ENCODE results near the gene OR2T5.
"Not testable (repeated sequence)": the region's sequence is repeated elsewhere in the genome, so short reads cannot be mapped to it uniquely, and the experiment has no call there.

Gene OR2T5, protein sequence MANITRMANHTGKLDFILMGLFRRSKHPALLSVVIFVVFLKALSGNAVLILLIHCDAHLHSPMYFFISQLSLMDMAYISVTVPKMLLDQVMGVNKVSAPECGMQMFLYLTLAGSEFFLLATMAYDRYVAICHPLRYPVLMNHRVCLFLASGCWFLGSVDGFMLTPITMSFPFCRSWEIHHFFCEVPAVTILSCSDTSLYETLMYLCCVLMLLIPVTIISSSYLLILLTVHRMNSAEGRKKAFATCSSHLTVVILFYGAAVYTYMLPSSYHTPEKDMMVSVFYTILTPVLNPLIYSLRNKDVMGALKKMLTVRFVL

DNA sequence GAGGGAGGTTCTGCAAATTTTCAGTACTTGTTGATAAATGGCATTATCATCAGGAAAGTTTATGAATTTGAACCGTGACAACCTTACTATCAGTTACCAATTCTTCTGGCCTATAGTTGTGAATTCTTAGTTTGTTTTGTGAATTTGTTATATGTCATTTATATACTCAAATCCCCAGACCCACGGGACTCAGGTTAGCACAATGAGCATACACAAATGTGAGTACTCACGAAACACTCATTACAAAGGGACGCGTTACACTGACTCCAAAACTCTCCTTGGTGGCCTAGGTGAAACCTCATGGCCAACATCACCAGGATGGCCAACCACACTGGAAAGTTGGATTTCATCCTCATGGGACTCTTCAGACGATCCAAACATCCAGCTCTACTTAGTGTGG lies at the start of gene OR2T5:
OR2T5 (plus strand) TSS at position 301 of the 400 bp plus-strand sequence; CDS start at position 301, 0 bp downstream.
- H3K4me1 Mint-ChIP-seq, H3K27ac Mint-ChIP-seq, H3K27me3 Mint-ChIP-seq: not testable (repeated sequence)

DNA sequence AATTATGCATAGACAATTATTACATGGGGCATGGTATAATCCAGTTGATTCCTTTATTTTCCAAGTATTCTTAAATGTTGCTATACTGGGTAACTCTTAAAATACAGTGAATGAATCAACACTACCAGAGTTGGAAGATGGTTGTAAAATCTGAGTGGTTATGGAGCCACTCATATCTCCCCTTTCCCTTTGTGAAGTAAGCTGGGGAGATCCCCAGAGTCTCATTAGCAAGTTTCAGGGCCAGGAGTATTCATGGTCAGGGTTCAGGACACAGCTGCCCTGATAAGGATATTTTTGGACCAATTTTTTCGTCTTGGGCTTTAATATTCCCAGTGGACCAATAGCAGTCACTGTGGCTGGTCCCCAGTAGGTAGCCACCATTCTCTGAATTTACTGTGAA lies 49.7 kb upstream of the OR2T5 start:
- not testable (repeated sequence) for H3K27ac Mint-ChIP-seq, H3K4me3 Mint-ChIP-seq, H3K27me3 Mint-ChIP-seq, H3K4me1 Mint-ChIP-seq, H3K36me3 Mint-ChIP-seq, H3K9me3 Mint-ChIP-seq

More for the DNA sequence above, at the start of gene OR2T5:
- H3K36me3 Mint-ChIP-seq, H3K4me3 Mint-ChIP-seq, H3K9me3 Mint-ChIP-seq: not testable (repeated sequence)

DNA sequence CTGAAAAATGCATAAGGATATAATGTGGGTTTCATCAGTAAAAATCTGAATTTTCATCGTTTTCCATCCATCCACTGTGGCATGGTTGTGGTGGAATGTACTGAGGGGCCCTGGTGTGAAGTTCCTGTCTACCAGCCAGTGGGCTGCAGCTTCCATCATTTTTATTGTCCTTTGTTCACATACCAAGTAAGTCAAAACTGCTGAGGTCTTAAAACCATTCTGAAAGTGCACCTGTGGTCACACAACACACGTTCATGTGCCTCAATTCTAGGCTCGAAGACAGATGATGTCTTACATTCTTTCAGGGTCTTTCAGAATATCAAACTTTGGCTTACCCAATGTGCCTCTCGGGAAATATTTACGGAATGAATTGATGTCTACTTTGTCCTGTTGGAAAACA lies 49.1 kb upstream of the OR2T5 start:
- H3K27me3 Mint-ChIP-seq, H3K4me3 Mint-ChIP-seq, H3K4me1 Mint-ChIP-seq, H3K36me3 Mint-ChIP-seq, H3K27ac Mint-ChIP-seq, H3K9me3 Mint-ChIP-seq: not testable (repeated sequence)

DNA sequence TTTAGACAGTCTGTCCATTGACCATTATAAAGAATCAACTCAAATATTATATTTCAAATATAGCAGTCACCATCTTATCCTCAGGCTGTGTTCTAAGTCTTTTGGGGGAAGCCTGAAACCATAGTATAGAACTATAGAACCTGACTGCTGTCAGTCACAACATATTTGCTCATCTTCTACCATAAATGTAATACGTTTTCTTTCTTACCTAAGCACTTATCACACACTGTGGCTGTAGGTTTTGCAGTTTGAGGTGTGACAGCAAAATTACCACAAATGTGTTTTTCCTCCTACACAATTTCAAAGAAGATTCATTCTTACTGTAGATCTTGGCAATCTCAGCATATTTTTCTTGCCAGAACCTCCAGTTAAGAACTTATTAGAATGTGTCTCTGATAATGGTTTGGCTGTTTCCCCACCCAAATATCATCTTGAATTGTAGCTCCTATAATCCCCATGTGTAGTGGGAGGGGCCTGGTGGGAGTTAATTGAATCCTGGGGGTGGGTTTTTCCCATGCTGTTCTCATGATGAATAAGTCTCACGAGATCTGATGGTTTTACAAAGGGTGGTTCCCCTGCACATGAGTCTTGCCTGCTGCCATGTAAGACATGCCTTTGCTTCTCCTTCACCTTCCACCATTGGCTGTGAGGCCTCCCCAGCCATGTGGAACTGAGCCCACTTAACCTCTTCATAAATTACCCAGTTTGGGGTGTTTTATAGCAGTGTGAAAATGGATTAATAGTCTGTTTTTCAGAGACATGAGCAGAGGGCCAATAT lies 45.7 kb upstream of the OR2T5 start:
- not testable (repeated sequence) for H3K4me1 Mint-ChIP-seq

DNA sequence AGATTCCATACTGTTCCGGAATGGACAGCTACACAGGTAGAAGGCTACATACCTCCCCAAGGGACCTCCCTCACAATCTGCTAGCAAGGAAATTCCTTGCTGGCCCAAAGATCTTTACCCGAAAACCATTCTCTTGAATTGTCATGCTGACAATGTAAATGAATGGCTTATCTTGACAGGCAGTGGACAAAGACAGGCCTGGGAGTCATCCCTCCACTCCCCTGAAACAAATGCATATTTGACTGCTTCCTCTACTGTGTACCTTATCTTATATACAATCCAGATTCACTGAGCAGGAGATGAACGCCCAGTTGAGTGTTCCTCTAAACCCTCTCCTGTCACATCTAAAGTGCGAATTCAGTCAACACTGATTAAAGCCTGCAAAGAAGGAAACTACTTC lies 43.8 kb upstream of the OR2T5 start:
- H3K9me3 Mint-ChIP-seq, H3K27ac Mint-ChIP-seq, H3K36me3 Mint-ChIP-seq, H3K27me3 Mint-ChIP-seq, H3K4me1 Mint-ChIP-seq, H3K4me3 Mint-ChIP-seq: not testable (repeated sequence)

More for the DNA sequence above, 45.7 kb upstream of the OR2T5 start:
- not testable (repeated sequence) for H3K4me3 Mint-ChIP-seq, H3K36me3 Mint-ChIP-seq, H3K27me3 Mint-ChIP-seq, H3K27ac Mint-ChIP-seq, H3K9me3 Mint-ChIP-seq

DNA sequence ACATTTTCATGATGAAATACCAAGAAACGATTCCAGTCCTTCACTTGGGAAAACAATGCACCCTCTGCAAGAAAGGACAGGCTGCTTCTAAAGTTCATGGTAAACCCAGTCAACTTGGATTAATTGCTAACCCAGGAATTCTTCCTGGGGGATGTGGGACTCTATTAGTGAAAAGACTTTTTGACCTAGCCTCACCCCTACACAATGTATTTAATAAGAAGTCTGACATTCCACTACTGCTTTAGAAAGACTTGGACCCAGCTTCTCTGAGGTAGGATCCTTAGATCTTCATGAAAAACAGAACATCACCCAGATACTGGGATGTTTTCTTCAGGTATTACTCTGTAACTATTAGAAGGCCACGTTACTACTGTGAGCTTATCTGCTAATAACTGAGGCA lies 43.0 kb upstream of the OR2T5 start, which contains the start of gene OR2T2:
OR2T2 (plus strand) TSS at position 239 of the 400 bp plus-strand sequence. CDS start 7,161 bp downstream, outside the sequence.
- not testable (repeated sequence) for H3K4me3 Mint-ChIP-seq, H3K4me1 Mint-ChIP-seq, H3K27ac Mint-ChIP-seq, H3K36me3 Mint-ChIP-seq, H3K27me3 Mint-ChIP-seq, H3K9me3 Mint-ChIP-seq

DNA sequence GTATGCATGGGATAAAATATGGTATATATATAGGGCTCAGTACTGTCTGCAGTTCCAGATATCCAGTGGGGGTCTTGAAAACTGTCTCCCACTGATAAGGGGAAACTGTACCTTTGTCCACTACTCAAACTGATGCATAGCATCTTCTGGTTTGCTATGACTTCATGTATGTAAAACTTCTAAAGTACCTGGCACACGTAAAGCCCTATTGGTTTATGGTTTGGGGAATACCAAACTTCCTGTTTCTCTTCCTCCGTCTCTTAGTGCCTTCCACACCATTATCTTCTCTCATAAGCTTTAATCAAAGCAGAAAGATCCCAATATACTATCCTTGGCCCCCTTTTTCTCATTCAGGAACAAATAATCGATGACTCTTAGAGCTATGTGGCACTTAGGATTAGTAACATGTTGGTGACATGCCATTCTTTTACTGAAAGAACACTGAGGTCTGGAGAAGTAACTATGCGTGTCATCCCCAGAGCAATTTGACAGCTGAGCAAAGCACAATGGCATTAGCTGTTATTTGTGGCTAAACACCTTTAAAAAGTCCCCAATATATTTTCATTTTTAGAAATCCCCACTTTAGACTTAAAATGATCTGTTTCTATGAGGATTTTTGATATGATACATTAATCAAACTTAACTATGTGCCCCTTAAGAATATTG lies 39.8 kb upstream of the OR2T5 start:
- H3K9me3 Mint-ChIP-seq, H3K36me3 Mint-ChIP-seq, H3K4me3 Mint-ChIP-seq, H3K4me1 Mint-ChIP-seq, H3K27me3 Mint-ChIP-seq, H3K27ac Mint-ChIP-seq: not testable (repeated sequence)

DNA sequence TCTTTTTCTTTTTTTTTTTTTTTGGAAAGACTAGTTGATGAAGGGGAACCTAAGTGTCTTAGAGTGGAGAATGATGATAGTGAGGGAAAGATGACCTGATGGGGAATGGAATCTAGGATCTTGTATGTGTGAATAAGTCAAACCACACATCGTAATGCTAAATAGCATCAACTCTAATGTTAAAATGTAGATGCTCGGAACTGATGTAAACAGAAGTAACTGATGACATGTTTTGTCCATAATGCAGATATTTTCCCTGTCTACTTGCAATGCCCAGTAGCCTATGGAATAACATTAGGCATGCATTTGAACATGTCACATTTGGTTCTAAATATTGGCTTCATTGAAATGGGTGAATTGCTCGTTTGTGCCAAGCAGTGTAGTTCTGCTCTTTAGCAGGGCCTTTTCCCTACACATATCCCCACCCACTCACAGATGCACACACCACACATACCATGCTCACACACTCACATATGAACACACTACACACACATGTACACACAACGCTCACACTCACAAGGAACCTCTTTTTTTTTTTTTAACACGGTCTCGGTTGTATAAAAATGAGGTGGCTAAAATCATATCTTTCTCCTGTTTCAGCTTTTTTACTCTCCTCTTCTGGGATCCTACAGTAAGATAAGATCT lies 38.4 kb upstream of the OR2T5 start:
- not testable (repeated sequence) for H3K27me3 Mint-ChIP-seq, H3K27ac Mint-ChIP-seq, H3K36me3 Mint-ChIP-seq, H3K4me1 Mint-ChIP-seq, H3K4me3 Mint-ChIP-seq, H3K9me3 Mint-ChIP-seq

DNA sequence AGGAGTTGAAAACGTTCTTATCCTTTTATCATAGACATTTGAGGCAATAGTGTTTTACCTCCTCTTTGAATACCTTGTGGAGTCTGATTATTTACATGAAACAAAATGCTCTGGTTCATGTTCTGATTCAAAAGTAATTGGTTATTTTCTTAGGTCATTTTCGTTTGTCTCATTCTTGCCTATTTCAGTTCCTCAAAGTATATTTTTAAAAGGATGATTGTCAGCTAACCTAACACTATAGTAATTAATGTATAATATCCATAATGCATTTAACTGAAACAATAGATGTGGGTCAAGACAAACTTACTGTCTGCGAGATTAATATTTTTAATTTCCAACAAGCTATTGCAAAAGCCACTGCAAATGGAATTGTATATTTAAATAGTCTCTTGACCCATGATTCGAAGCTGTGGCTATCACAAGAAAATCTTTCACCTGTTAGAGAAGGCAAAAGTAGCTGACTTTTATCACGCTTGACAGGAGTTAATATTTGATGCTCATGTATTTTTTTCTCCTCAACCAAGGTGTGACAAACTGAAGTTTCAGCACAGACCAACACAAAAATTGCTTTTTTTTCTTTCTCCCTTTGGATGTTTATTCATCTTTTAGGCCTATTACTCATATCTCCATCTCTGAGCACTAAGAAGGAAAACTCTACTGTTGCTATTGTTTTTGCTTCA lies 37.8 kb upstream of the OR2T5 start:
- H3K4me3 Mint-ChIP-seq, H3K36me3 Mint-ChIP-seq, H3K9me3 Mint-ChIP-seq, H3K27ac Mint-ChIP-seq, H3K27me3 Mint-ChIP-seq, H3K4me1 Mint-ChIP-seq: not testable (repeated sequence)

DNA sequence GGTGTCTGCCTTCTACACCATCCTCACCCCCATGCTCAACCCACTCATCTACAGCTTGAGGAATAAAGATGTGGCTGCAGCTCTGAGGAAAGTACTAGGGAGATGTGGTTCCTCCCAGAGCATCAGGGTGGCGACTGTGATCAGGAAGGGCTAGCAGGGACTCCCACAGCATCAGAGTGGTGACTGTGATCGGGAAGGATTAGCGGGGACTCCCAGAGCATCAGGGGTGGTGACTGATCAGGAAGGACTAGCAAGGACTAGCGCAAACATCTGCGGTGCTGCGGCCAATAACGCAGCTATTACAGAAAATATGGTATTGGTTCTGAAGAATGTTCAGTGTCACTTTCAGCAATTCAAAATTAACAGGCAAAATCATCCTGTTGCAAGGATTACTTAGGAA lies 34.8 kb upstream of the OR2T5 start:
- not testable (repeated sequence) for H3K27me3 Mint-ChIP-seq, H3K4me3 Mint-ChIP-seq, H3K9me3 Mint-ChIP-seq, H3K4me1 Mint-ChIP-seq, H3K36me3 Mint-ChIP-seq, H3K27ac Mint-ChIP-seq

DNA sequence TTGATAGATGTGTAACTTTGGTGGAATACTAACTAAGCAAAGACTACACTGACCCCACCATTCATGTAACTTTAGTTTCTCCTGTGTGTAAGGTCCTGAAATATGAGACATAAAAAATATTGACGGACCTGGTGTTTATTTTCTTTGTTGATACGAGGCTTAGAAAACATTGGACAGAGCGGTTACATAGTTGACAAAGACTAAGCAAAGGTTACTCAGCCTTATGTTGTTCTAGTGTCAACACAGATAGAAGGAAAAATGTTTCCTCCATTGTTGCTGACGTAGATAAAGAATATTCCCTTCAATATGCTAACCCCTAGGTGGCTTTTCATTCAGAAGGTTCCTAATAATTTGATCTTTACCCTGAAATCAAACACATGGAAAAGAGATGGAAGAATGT lies 33.3 kb upstream of the OR2T5 start:
- H3K27ac Mint-ChIP-seq, H3K36me3 Mint-ChIP-seq, H3K4me1 Mint-ChIP-seq, H3K27me3 Mint-ChIP-seq, H3K9me3 Mint-ChIP-seq, H3K4me3 Mint-ChIP-seq: not testable (repeated sequence)

DNA sequence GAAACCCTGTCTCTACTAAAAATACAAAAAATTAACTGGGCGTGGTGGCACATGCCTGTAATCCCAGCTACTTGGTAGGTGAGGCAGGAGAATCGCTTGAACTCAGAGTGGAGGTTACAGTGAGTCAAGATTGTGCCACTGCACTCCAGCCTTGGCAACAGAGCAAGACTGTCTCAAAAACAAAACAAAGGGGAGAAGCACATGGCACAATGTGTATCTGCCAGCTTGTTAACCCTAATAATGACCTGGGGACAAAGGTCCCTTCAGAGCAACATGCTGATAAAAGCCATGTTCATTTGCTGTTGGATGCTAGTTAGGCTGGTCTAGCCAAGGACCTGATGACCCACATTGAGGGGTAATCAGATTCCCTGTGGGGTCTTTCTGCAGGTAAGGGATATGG lies 31.8 kb upstream of the OR2T5 start:
- H3K27me3 Mint-ChIP-seq, H3K36me3 Mint-ChIP-seq, H3K4me3 Mint-ChIP-seq, H3K9me3 Mint-ChIP-seq, H3K27ac Mint-ChIP-seq, H3K4me1 Mint-ChIP-seq: not testable (repeated sequence)

DNA sequence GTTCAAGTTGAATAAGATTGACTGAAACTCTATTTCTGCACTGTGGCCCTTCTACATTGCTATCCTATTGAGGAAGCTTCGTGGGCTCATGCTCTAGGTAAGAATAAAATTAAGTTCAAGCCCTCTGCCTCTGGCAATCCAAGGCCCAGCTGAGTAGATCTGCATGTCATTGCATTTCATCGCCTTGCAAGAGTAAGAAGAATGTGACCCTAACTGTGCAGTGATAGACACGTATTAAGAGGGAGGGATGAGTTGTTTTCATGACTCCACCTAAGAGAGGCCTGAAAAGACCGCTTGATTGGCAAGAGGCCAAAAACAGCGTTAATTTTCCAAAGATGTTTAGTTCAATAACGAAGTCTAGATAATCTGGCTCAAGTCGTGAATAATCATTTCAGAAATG lies 29.3 kb upstream of the OR2T5 start:
- not testable (repeated sequence) for H3K36me3 Mint-ChIP-seq, H3K4me3 Mint-ChIP-seq, H3K27me3 Mint-ChIP-seq, H3K27ac Mint-ChIP-seq, H3K4me1 Mint-ChIP-seq
- H3K9me3 Mint-ChIP-seq, result peaks cover 14% of the 10 kb centered on the region

DNA sequence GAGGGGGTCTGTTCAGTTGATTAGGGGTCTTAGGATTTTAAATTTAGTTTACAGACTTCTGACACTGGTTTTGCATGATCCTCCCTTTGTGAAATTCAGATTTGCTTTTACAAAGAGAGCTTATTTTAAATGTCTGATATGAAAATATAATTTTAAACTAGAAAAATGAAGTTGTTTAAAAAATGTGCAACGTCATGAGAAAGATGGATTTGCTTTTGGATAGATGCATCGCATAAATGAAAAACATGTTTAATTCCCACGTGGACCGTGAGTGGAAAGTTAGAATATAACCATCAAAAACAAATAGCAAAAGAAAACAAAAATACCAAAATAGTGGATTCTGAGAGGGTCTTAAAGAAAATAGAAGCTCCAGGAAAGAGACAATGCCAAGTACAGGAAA lies 17.2 kb upstream of the OR2T5 start:
- Mint-ChIP-seq H3K4me3 (no peak overlapping the region), H3K36me3 (peaks cover 18% of the 10 kb centered on the region), H3K9me3 (peaks cover 21% of the 10 kb centered on the region), H3K27me3 (no peaks in the 10 kb centered on the region), H3K4me1 (peaks cover 4% of the 10 kb centered on the region), H3K27ac (no peak overlapping the region)

DNA sequence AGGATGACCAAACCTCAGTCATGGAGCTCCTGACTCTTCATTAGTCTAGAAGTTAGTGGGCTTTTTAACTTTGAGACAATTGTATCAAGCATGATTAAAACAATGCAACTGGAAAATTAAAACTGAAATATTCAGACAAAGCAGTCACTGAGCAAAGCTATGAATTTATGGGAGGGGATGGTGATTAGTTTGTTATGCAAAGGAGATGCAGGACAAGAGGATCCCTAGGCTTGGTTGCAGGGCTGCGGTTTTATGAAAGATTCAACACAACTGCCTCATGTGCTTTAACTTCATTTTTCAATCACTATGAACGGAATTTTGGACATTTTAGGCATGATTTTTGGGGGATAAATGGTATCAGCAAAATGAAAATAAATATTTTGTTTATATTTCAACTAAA lies 16.3 kb upstream of the OR2T5 start:
- Mint-ChIP-seq H3K9me3 (peaks cover 21% of the 10 kb centered on the region), H3K36me3 (peaks cover 16% of the 10 kb centered on the region)
- not testable (repeated sequence) for H3K4me1 Mint-ChIP-seq, H3K27ac Mint-ChIP-seq, H3K4me3 Mint-ChIP-seq, H3K27me3 Mint-ChIP-seq

DNA sequence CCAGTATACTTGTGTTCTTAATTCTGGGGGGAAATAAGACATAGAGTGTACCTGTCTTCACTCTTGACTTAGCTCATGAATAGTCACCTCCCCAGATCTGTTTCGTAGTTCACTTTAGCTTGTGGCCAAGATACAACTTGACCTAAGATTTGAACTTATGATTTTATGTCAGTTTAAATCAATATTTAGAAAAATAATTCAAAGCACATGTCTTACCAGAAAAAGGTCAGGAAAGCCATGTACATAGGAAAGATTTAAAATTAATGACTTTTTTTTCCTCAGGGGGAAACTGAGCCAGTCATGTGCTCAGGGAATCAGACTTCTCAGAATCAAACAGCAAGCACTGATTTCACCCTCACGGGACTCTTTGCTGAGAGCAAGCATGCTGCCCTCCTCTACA lies 15.3 kb upstream of the OR2T5 start, which contains the start of gene OR2T3:
OR2T3 (plus strand) TSS at position 301 of the 400 bp plus-strand sequence; CDS start at position 301, 0 bp downstream.
- not testable (repeated sequence) for H3K36me3 Mint-ChIP-seq, H3K27me3 Mint-ChIP-seq, H3K4me3 Mint-ChIP-seq, H3K27ac Mint-ChIP-seq
- peaks cover 14% of the 10 kb centered on the region for H3K4me1 Mint-ChIP-seq
- H3K9me3 Mint-ChIP-seq, result peaks cover 11% of the 10 kb centered on the region
